Prostate gland (tissue), 2 donors: ENCODE measurements around the gene C2CD3.

ENCODE experiments used
- CTCF ChIP-seq, 4 experiments: fragments of 200-600 bp in 2 of 4; fragments of 450-650 bp in 2 of 4; sonication (generic) in 2 of 4; IDR thresholded peaks; 1 replicate in 3 of 4; 2 replicates in 1 of 4; pipeline ENCODE4 v1.5.1; 2016 to 2019; ENCODE audit warnings: antibody characterized with exemption in 4 of 4, mild to moderate bottlenecking in 2 of 4, moderate library complexity in 2 of 4
- POLR2A ChIP-seq: fragments of 450-650 bp; IDR thresholded peaks from one replicate; pipeline ENCODE4 v1.6.1; 2016; ENCODE audit warnings: antibody characterized with exemption, mild to moderate bottlenecking

- TF ChIP-seq CTCF (IDR thresholded peaks at IDR 0.05) (no peak), POLR2A (no peak)
These were observed 164.0 kb downstream of the C2CD3 start for GRCh38 chr11:74006743-74007304.
